GM12878 (cell line): ENCODE results near the gene NDUFV2.
"Not testable (repeated sequence)": the region's sequence is repeated elsewhere in the genome, so short reads cannot be mapped to it uniquely, and the experiment has no call there.

Experiments used
- ATF7 ChIP-seq: fragments of 450-650 bp; IDR thresholded peaks from 2 replicates; pipeline ENCODE4 v1.6.1; 2016; ENCODE audit warnings: low read depth, mild to moderate bottlenecking
- CHD2 ChIP-seq: IDR thresholded peaks from 2 replicates; pipeline ENCODE4 v1.6.1; 2011; ENCODE audit warnings: low read depth, low read length, improper control_type of control experiment, borderline replicate concordance
- CTCF ChIP-seq, 3 experiments: IDR thresholded peaks in 2 of 3; conservative IDR thresholded peaks in 1 of 3; 2 replicates each; pipeline ENCODE4 v1.5.1; 2011; ENCODE audit warnings: low read depth in 3 of 3, low read length in 3 of 3, mild to moderate bottlenecking in 3 of 3, control low read depth in 2 of 3, moderate library complexity in 2 of 3, inconsistent platforms in 1 of 3, mixed read lengths in 1 of 3; ENCODE audit not compliant: control insufficient read depth in 2 of 3, insufficient read depth in 1 of 3; ENCODE audit errors: extremely low read depth in 1 of 3
- ETV6 ChIP-seq, 2 experiments: fragments of 450-650 bp in 1 of 2; IDR thresholded peaks in 1 of 2; conservative IDR thresholded peaks in 1 of 2; 2 replicates each; pipeline ENCODE4 v1.6.1; 2014; ENCODE audit warnings: antibody characterized with exemption in 1 of 2, borderline replicate concordance in 1 of 2, low read depth in 1 of 2, mild to moderate bottlenecking in 1 of 2, moderate library complexity in 1 of 2
- GABPA ChIP-seq: IDR thresholded peaks from 2 replicates; pipeline ENCODE4 v1.6.1; 2014; ENCODE audit warnings: antibody characterized with exemption, low read depth, mild to moderate bottlenecking, inconsistent platforms
- NFIC ChIP-seq: IDR thresholded peaks from 2 replicates; pipeline ENCODE4 v1.6.1; 2012; ENCODE audit warnings: low read depth, mild to moderate bottlenecking, inconsistent platforms, low read length, moderate library complexity
- POLR2AphosphoS5 ChIP-seq: IDR thresholded peaks from 2 replicates; pipeline ENCODE4 v1.6.1; 2011; ENCODE audit warnings: mild to moderate bottlenecking, low read length, inconsistent platforms
- SUZ12 ChIP-seq: fragments of 200-600 bp; sonication (generic); IDR thresholded peaks from one replicate; pipeline ENCODE4 v1.6.1; 2018; ENCODE audit warnings: antibody characterized with exemption, mild to moderate bottlenecking; ENCODE audit not compliant: unreplicated experiment
- ZNF274 ChIP-seq: IDR thresholded peaks from one replicate; pipeline ENCODE4 v1.8.0; 2011; ENCODE audit not compliant: insufficient read length, insufficient read depth
- TF ChIP-seq, protein P1 (sequence below): IDR thresholded peaks from 2 replicates; pipeline ENCODE4 v1.6.1; 2011; ENCODE audit warnings: mild to moderate bottlenecking, low read depth, low read length, moderate library complexity; ENCODE audit not compliant: insufficient replicate concordance

DNA sequence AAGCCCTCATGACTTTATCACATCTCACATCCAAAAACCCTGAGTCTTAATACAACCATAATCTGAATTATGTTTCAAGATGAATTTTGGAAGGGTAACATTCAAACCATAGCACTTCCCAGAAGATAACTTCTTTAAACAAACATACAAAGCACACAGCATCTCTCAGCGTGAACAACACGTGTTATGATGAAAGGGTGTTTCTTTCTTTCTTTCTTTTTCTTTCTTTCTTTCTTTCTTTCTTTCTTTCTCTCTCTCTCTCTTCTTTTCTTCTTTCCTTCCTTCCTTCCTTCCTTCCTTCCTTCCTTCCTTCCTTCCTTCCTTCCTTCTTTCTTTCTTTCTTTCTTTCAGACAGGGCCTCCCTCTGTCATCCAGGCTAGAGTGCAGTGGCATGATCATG lies 13.8 kb upstream of the NDUFV2 start:
- not testable (repeated sequence) for TF ChIP-seq GABPA; ETV6 (conservative IDR thresholded peaks at IDR 0.05 in 1 of 2, IDR thresholded peaks at IDR 0.05 in 1 of 2; ENCODE audit: borderline replicate concordance in 1 of 2, low read depth in 1 of 2); ATF7; POLR2AphosphoS5; CTCF (IDR thresholded peaks at IDR 0.05 in 2 of 3, conservative IDR thresholded peaks at IDR 0.05 in 1 of 3; ENCODE audit: control insufficient read depth in 2 of 3, extremely low read depth in 1 of 3, insufficient read depth in 1 of 3, low read depth in 3 of 3, low read length in 3 of 3); CHD2; NFIC; SUZ12; ZNF274
- TF ChIP-seq, protein P1, sequence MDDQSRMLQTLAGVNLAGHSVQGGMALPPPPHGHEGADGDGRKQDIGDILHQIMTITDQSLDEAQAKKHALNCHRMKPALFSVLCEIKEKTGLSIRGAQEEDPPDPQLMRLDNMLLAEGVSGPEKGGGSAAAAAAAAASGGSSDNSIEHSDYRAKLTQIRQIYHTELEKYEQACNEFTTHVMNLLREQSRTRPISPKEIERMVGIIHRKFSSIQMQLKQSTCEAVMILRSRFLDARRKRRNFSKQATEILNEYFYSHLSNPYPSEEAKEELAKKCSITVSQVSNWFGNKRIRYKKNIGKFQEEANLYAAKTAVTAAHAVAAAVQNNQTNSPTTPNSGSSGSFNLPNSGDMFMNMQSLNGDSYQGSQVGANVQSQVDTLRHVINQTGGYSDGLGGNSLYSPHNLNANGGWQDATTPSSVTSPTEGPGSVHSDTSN, result not testable (repeated sequence)
